Measurements from ENCODE around the gene BTG1. TPM values are rescaled to one million over a fixed set of nuclear protein-coding genes. Genes with fewer than 3 reads are reported as not detected.
"Not testable (repeated sequence)": the region's sequence is repeated elsewhere in the genome, so short reads cannot be mapped to it uniquely, and the experiment has no call there.

BTG1 gene
- total and polyA plus RNA-seq, 8 donors, result 29.0 to 183 (median 127) TPM

- Histone ChIP-seq H3K36me3 (no peaks in the 10 kb centered on the region), H3K4me1 (peaks cover 25 to 72% (median 71%) of the 10 kb centered on the region in 3 donors), H3K27me3 (no peaks in the 10 kb centered on the region), H3K4me3 (peak overlapping the region in 2 of 4 donors; percentile 88 to 100), H3K9me3 (no peaks in the 10 kb centered on the region), H3K27ac (peak overlapping the region in 3 of 4 donors; percentile 15 to 100 (median 100))
- intact Hi-C loops (cut with DNase I), result loop anchor here in 2 of 3 donors (5.0 to 10.0 kb wide), 2 partner anchors 51 to 64 kb away; no protein-coding TSS in a partner anchor
- ATAC-seq, result peak; percentile 24 to 63 (median 47)
- DNase-seq, result peak in 3 of 6 donors; percentile 18 to 45 (median 36)
- no peak for TF ChIP-seq CTCF (IDR thresholded peaks at IDR 0.05)
- no peak for FAIRE-seq
- WGBS, 2 donors, result 13 to 14% methylated on average over 8 of the region's 8 CpGs
Observed at GRCh38 chr12:92136026-92136730, 9.5 kb downstream of the BTG1 start.

- H3K27me3 ChIP-seq, ATAC-seq, H3K9me3 ChIP-seq, FAIRE-seq, H3K4me3 ChIP-seq, DNase-seq, H3K36me3 ChIP-seq: not testable (repeated sequence)
- Histone ChIP-seq H3K27ac (peak overlapping the region in 2 of 4 donors; percentile 100), H3K4me1 (peaks cover 25 to 72% (median 72%) of the 10 kb centered on the region in 3 donors)
- 84 to 90% methylated on average over 8 of the region's 8 CpGs for WGBS, 2 donors
- intact Hi-C loops (cut with DNase I), result loop anchor here in 2 of 3 donors (5.0 to 10.0 kb wide), 2 partner anchors 51 to 63 kb away; no protein-coding TSS in a partner anchor
Observed at GRCh38 chr12:92135541-92135940, 10.1 kb downstream of the BTG1 start.

GRCh38 chr12:92134638-92135274 lies 10.9 kb downstream of the BTG1 start:
- WGBS, 2 donors, result 46 to 53% methylated on average over 5 of the region's 5 CpGs
- Histone ChIP-seq H3K36me3 (no peaks in the 10 kb centered on the region), H3K27ac (peak overlapping the region; percentile 11 to 100 (median 62)), H3K4me3 (no peak overlapping the region), H3K9me3 (no peaks in the 10 kb centered on the region), H3K4me1 (peaks cover 25 to 72% (median 72%) of the 10 kb centered on the region in 3 donors), H3K27me3 (no peaks in the 10 kb centered on the region)
- intact Hi-C loops (cut with DNase I), result loop anchor here in 2 of 3 donors (5.0 to 10.0 kb wide), 2 partner anchors 50 to 62 kb away; no protein-coding TSS in a partner anchor
- no peak for TF ChIP-seq CTCF (IDR thresholded peaks at IDR 0.05)
- no peak for DNase-seq
- no peak for ATAC-seq
- FAIRE-seq, result no peak

- no peaks in the 10 kb centered on the region for H3K27me3 ChIP-seq
- ATAC-seq (peak in 1 of 4 donors; percentile 2), DNase-seq (no peak), FAIRE-seq (no peak)
- H3K9me3 ChIP-seq, result no peaks in the 10 kb centered on the region
- no peaks in the 10 kb centered on the region for H3K36me3 ChIP-seq
- peaks cover 25 to 72% (median 72%) of the 10 kb centered on the region in 3 donors for H3K4me1 ChIP-seq
- H3K27ac ChIP-seq, result peak overlapping the region in 3 of 4 donors; percentile 11 to 100 (median 65)
- TF ChIP-seq CTCF (IDR thresholded peaks at IDR 0.05), result no peak
- no peak overlapping the region for H3K4me3 ChIP-seq
- intact Hi-C loops (cut with DNase I), result loop anchor here in 1 of 3 donors (10.0 kb wide), 1 partner anchor 49 kb away; no protein-coding TSS in a partner anchor
- WGBS, 2 donors, result 7 to 14% methylated on average over 3 of the region's 3 CpGs
Observed at GRCh38 chr12:92133795-92134637, 11.6 kb downstream of the BTG1 start.

- Histone ChIP-seq H3K9me3 (no peaks in the 10 kb centered on the region), H3K27me3 (no peaks in the 10 kb centered on the region), H3K36me3 (no peaks in the 10 kb centered on the region), H3K27ac (peak overlapping the region in 2 of 4 donors; percentile 65 to 100), H3K4me3 (no peak overlapping the region), H3K4me1 (peaks cover 21 to 67% (median 65%) of the 10 kb centered on the region in 3 donors)
- TF ChIP-seq CTCF (IDR thresholded peaks at IDR 0.05), result no peak
- ATAC-seq (peak; percentile 6 to 45 (median 26)), FAIRE-seq (no peak), DNase-seq (no peak)
- 0% methylated on average over 1 of the region's 1 CpG for WGBS, 2 donors
- intact Hi-C loops (cut with DNase I), result loop anchor here in 1 of 3 donors (10.0 kb wide), 1 partner anchor 48 kb away; no protein-coding TSS in a partner anchor
Observed at GRCh38 chr12:92133171-92133570, 12.5 kb downstream of the BTG1 start.
